K562 (cell line): ENCODE results near the gene TRPM4. TPM values are rescaled to one million over a fixed set of nuclear protein-coding genes. Genes with fewer than 3 reads are reported as not detected.

ENCODE experiments used
- BACH1 ChIP-seq: fragments of 200-800 bp; sonication (Bioruptor generic); IDR thresholded peaks from 2 replicates; pipeline ENCODE4 v1.6.1; 2016; ENCODE audit warnings: missing genetic modification characterization, missing compliant biosample characterization
- GTF2F1 ChIP-seq: IDR thresholded peaks from 2 replicates; pipeline ENCODE4 v1.6.1; 2011; ENCODE audit warnings: low read depth, low read length, improper control_type of control experiment
- GTF3C2 ChIP-seq: IDR thresholded peaks from 3 replicates; pipeline ENCODE4 v1.6.1; 2011; ENCODE audit warnings: borderline replicate concordance, mild to moderate bottlenecking, moderate library complexity; ENCODE audit not compliant: insufficient read length; ENCODE audit errors: extremely low read depth
- JUN ChIP-seq, 2 experiments: sonication (generic) in 1 of 2; formaldehyde crosslinking in 1 of 2; IDR thresholded peaks; 2 replicates each; pipeline versions ENCODE4 v1.6.1 to v1.8.0; 2012 to 2022; ENCODE audit warnings: borderline replicate concordance in 2 of 2, mild to moderate bottlenecking in 2 of 2, improper control_type of control experiment in 1 of 2, low read depth in 1 of 2, low read length in 1 of 2, missing genetic modification reagents in 1 of 2
- MNT ChIP-seq, 2 experiments: fragments of 450-650 bp; conservative IDR thresholded peaks; 2 replicates each; pipeline ENCODE4 v1.6.1; 2017; ENCODE audit warnings: mild to moderate bottlenecking in 2 of 2, moderate library complexity in 2 of 2
- NRF1 ChIP-seq, 2 experiments: fragments of 450-650 bp; IDR thresholded peaks in 1 of 2; conservative IDR thresholded peaks in 1 of 2; 2 replicates each; pipeline ENCODE4 v1.6.1; 2014; ENCODE audit warnings: mild to moderate bottlenecking in 2 of 2
- SREBF2 ChIP-seq: sonication (generic); formaldehyde crosslinking; IDR thresholded peaks from 2 replicates; pipeline ENCODE4 v1.4.0; 2020; ENCODE audit warnings: mild to moderate bottlenecking, missing genetic modification reagents
- TSC22D4 ChIP-seq: fragments of 450-650 bp; IDR thresholded peaks from 2 replicates; pipeline ENCODE4 v1.6.1; 2016; ENCODE audit warnings: missing genetic modification characterization, missing biosample characterization, control low read depth
- ZBTB40 ChIP-seq, 2 experiments: fragments of 450-650 bp in 1 of 2; sonication (generic) in 1 of 2; formaldehyde crosslinking in 1 of 2; IDR thresholded peaks; 2 replicates each; pipeline versions ENCODE4 v1.7.1 to v1.9.0; 2016 to 2022; ENCODE audit warnings: inconsistent platforms in 1 of 2, mild to moderate bottlenecking in 1 of 2, missing genetic modification reagents in 1 of 2
- ZNF239 ChIP-seq: fragments of 250-450 bp; sonication (Bioruptor Pico); IDR thresholded peaks from 2 replicates; pipeline ENCODE4 v1.4.0; 2020; ENCODE audit warnings: mild to moderate bottlenecking
- ZNF699 ChIP-seq: fragments of 250-450 bp; sonication (Bioruptor Pico); IDR thresholded peaks from 2 replicates; pipeline ENCODE4 v1.8.0; 2021; ENCODE audit warnings: mild to moderate bottlenecking, moderate library complexity; ENCODE audit not compliant: insufficient replicate concordance
- polyA plus RNA-seq, 8 experiments: library from polyadenylated mRNA; depleted of rRNA in 4 of 8; stranded (reverse) in 5 of 8; unstranded in 3 of 8; fragments of >200 nt; fragmentation: Nextera tagmentation in 2 of 8; fragmentation: Illumina TruSeq in 1 of 8; extraction: Ambion mirVana in 2 of 8; extraction: Trizol in 1 of 8; gene quantifications; 2 replicates each; pipeline versions ENCODE4 v1.2.1 to v1.2.3, GENCODE V29; 2011 to 2014; ENCODE audit warnings: inconsistent platforms in 1 of 8, missing spikeins in 1 of 8
- total RNA-seq, 7 experiments: library from RNA; depleted of rRNA in 6 of 7; stranded (reverse); fragments of >200 nt in 6 of 7; fragmentation: Illumina TruSeq in 2 of 7; extraction: Trizol in 2 of 7; gene quantifications; 2 replicates each; pipeline versions ENCODE4 v1.2.1 to v1.2.3, GENCODE V29; 2011 to 2021; ENCODE audit warnings: low replicate concordance in 1 of 7

TRPM4 gene
- total and polyA plus RNA-seq, 9 of the 15 experiments (the other 6 are each of a cell fraction or from before 2014, with no cell fraction given), result 6.5 to 45.4 (median 15.2) TPM

GRCh38 chr19:49127674-49128544, 29.7 kb upstream of the TRPM4 start (continued):
- TF ChIP-seq MNT (conservative IDR thresholded peaks at IDR 0.05), result peak; percentile 66 to 91; a peak in 3 of 4 replicates
- TF ChIP-seq GTF2F1, result 0 out of 2 replicates have a peak, but pooled peaks have one; percentile 15
- TF ChIP-seq BACH1 (tag), result no peak
- no peak for TF ChIP-seq GTF3C2
- TF ChIP-seq JUN (IDR thresholded peaks at IDR 0.05; ENCODE audit: borderline replicate concordance, low read depth, low read length), result peak; percentile 59; the same call in 1 of the 2 replicates
- peak; percentile 45; the same call in 1 of the 2 replicates for TF ChIP-seq JUN (CRISPR knock-in tag; IDR thresholded peaks at IDR 0.05; ENCODE audit: borderline replicate concordance)
- no peak for TF ChIP-seq ZNF239
- no peak for TF ChIP-seq TSC22D4
- TF ChIP-seq SREBF2 (CRISPR knock-in tag), result no peak
- TF ChIP-seq ZNF699 (CRISPR knock-in tag), result no peak
- peak; percentile 95 to 96 for TF ChIP-seq NRF1 (conservative IDR thresholded peaks at IDR 0.05 in 1 of 2, IDR thresholded peaks at IDR 0.05 in 1 of 2)
- TF ChIP-seq ZBTB40 (IDR thresholded peaks at IDR 0.05), result peak; percentile 52; the same call in 1 of the 2 replicates
- TF ChIP-seq ZBTB40 (CRISPR knock-in tag; IDR thresholded peaks at IDR 0.05), result no peak
